D341Med (cell line): Measurements from ENCODE around the gene CDC34.

Source experiments
- DNase-seq: peaks from one replicate; pipeline ENCODE4 v3.0.0; 2012; ENCODE audit warnings: low spot score

CDC34 gene

DNA sequence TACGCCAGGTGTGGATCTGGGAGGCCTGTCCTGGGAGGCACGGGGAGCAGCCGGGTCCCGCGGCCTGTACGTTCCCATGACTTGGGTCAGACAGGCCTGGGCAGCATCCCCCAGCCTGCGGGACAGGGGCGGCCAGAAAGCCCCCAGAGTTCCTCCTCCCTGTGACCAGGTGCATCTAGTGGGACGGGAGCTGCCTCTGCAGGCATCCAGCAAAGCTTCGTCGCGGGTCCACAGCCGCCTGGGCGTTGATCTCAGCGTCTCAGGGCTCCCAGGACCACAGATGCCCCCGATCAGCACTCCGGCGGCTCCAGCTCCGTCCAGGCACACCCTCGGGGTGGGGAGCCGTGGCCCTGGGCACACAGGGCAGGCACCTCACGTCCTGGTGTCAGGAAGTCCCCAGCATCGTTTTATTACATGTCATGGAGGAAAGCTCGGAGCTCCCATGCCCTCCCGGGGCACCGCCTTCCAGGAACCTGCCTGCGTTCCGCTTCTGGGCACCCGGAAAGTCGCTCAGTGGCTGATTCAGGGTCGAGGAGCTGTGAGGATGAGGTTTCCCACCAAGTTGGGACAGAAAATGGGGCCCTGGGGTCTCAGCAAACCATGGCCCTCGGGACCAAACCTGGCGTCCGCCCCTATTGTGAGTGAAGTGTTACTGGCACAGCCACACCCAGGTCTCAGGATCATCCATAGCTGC, 10.8 kb downstream of the CDC34 start:
- no peak for DNase-seq

DNA sequence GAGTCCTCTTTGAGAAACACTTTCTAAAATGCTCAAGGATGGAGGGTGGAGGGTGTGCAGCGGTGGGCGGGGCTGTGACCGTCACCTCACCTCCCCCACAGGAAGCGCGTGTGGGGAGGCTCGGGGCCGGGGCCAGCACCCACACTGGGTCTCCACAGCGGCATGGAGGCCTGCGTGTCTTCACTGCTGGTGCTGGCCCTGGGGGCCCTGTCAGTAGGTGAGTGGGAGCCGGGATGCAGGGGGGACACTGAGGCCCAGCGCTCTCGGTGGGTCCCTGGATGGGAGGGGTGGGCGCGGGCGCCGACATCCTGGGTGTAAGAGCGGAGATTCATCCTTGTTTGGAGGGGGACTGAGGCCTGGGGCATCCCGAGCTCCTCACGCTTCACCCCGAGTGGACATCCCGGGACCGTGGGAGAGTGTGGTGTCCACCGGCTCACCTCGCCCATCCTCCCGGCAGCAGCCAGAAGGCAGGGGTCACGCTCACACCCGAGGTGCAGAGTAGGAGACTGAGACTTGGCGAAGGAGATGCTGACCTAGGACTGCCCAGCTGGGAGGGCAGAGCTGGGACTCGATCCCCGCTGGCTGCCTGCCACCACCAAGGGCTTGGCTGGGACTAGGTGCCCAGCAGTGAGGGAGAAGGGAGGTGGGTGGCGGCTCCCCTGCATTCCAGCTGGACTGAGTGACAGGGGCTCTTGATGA, 12.5 kb downstream of the CDC34 start, which contains the start of gene GZMM:
TSS of gene GZMM (plus strand) at position 144 of the 699 bp plus-strand sequence. CDS start at position 163, 19 bp downstream.
- DNase-seq, result no peak

DNA sequence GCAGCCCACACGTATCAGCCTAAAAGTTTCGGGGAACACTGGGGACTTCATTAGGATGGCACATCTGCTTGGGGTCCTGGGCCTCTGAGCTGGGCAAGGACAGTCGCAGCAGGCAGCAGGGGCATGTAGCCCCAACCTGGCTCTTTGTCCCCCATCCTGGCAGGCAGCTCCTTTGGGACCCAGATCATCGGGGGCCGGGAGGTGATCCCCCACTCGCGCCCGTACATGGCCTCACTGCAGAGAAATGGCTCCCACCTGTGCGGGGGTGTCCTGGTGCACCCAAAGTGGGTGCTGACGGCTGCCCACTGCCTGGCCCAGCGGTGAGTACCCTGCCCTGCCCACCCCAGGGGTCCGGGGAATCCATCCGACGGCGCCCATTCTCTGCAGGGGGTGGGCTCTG, 15.6 kb downstream of the CDC34 start:
- no peak for DNase-seq

DNA sequence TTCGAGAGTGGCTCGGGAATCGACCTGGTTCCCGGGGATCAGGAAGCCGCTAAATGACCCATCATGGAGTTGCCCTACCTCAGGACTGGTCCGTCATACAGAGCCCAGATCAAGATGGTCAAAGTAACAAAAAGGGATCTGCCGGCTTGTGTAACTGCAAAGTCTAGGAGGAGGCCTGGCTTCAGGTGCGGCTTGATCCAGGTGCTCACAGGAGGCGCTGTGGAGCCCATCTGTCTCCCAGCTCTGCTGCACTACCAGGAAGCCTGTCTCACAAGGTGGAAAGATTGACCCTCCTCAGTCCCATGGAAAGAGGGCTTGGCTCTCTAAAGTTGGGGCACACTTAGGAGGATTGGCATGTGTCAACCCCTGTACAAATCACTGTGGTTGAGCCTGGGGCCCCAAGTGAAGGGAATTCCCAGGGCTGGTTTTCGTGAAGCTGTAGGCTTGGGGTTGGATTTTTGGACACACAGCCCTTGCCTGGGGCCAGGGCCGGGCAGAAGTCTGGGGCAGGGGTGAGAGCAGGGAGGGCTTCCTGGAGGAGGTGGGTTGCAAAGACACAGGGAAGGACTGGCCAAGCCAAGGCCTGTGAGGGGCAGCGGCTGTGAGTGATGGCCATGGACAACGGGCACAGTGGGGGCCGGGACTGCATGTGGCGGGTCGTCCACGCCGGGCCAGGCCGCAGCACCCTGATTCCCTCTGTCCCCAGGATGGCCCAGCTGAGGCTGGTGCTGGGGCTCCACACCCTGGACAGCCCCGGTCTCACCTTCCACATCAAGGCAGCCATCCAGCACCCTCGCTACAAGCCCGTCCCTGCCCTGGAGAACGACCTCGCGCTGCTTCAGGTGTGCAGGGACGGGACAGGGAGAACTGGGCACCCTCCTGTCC, 16.5 kb downstream of the CDC34 start:
- no peak for DNase-seq

DNA sequence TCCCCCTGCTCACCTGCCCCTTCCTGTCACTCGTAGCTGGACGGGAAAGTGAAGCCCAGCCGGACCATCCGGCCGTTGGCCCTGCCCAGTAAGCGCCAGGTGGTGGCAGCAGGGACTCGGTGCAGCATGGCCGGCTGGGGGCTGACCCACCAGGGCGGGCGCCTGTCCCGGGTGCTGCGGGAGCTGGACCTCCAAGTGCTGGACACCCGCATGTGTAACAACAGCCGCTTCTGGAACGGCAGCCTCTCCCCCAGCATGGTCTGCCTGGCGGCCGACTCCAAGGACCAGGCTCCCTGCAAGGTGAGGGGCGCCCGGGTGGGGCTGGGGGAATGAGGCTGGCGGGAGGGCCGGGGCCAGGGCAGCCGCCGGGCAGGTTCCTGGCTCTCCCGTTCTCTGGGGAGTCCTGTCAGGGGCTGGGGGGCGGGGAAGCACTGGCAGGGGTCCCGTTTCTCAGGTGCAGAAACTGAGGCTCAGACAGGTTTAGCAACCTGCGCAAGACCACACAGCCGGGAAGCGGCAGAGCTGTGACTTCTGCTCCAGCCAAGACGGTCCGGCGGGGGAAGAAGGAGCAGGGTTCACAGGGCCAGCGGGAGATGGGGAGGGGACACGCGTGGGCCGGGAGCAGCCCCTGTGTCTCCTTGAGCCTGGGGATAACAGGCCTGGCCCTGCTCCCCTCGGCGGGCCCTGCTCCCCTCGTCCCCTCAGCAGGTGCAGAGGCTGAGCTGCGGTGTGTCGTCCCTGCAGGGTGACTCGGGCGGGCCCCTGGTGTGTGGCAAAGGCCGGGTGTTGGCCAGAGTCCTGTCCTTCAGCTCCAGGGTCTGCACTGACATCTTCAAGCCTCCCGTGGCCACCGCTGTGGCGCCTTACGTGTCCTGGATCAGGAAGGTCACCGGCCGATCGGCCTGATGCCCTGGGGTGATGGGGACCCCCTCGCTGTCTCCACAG, 17.6 kb downstream of the CDC34 start:
- DNase-seq, result no peak

DNA sequence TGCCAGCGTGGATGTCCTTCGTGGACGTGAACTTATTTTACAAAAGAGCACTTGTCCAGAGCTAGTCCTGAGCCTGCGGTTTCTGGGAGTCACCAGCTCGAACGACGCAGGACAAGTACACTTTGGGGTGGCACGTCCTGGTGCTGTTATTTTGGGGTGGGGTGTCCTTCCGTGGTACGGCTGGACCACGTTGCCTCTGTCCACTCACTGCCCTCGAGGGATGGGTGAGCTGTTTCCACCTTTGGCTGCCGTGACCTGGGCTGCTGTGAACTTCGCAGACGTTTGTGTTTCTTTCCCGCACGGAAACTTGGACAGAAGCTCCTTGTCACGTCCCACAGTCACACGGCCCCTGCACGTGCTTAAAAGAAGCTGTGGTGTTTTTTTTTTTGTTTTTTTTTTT, 23.3 kb downstream of the CDC34 start:
- DNase-seq, result no peak

DNA sequence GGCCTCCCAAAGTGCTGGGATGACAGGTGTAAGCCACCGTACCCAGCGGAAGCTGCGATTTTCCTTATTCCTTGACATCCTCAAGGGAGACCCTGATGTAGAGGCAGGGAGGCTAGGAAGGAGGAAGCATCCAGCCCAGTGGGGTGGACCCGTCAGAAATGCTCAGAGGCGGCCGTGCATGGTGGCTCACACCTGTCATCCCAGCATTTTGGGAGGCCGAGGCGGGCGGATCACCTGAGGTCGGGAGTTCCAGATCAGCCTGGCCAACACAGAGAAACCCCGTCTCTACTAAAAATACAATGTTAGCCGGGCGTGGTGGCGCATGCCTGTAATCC, 23.9 kb downstream of the CDC34 start:
- no peak for DNase-seq

DNA sequence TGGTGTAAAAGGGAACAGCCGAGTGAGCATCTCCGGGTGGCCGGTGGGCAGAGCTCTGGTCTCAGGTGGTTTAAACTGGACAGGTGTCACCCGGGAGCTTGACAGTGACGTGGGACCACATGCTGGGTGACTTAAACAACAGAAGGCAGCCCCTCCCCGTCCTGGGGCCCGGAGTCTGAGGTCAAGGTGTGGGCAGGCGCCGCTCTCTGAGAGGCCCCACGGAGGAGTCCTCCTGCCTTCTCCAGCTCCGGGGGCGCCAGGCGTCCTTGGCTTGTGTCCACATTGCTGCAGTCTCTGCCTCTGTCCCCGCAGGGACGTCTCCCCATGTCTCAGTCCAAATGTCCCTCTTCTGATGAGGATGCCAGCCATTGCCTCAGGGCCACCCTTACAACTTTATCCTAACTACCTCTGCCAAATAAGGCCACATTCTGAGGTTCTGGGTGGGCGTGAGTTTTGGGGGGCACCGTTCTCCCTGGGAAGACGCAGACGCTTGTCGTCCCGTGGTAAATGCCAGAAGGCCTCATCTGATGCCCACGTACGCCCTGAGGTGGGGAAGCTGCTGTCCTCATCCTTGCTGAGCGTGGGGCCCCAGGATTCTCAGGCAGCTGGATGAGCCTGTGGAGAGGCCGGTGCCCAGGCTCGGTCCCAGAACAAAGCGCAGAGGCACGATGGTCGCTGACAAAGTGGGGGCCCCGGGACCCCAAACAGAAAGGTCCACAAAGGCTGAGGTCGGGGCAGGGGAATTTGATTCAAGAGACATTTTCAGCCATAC, 25.2 kb downstream of the CDC34 start:
- no peak for DNase-seq

DNA sequence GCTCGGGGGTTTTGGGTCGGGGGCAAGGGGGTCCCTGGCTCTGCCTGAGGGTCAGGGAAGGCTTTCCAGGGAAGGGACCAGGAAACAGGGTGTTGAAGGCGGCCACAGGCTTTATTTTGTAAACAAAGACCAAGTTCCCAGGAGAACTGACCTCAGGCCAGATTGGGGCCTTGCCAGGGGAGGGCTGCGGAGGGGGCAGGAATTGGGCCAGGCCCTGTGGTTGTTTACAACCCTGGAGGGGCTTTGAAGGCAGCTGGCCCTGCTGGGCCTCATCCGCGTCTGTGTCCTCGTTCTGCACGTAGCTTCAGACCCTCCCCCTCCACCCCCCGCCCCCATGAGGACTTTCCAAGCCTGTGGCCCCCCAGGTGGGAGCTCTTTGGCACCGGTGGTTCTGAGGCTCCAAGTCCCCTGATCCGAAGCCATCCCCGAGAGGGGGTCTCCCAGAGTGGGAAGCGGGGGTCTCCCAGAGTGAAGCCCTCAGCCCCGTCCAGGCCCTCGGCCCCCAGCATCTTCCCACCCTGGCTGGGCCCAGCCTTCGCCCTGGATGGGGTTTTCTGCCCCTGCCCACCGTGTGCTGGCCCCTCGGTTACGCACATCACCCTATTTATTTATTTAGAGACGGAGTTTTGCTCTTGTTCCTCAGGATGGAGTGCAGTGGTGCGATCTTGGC, 27.3 kb downstream of the CDC34 start:
- no peak for DNase-seq

DNA sequence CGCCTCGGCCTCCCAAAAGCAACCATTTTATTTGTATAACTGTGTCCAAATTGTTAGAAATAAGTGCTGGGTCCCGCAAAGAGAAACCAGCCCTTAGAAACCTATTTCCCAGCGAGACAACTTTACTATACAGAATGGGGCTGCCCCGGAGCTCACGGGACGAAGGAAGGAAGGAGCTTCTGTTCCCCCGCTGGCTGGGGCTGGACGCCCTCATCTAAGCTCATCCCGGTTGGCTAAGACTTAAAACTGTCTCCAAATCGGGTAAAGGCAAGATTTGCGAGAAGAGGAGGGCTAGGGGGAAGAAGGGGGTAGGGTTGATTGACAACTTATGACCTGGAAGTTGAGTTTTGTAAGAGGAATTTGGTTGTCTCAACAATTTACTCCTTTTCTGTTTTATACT, 28.6 kb downstream of the CDC34 start:
- DNase-seq, result no peak

DNA sequence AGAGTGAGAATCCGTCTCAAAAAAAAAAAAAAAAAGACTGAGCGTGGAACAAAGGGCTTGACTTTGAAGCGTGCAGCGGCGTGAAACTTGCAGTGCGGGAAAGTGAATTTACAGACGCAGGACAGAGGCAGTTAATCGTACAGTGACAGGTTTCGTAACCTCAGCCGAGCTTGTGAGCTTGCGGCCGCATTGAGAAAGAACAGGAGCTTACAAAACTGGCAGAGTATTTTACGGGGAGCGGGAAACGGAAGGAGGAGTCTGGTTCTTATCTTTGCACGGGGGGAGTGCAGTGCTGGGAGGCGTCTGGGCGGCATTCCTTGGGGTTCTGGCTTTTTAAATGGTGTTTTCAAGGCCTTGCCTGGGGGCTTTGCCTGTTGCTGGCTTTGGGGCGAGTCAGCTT, 34.8 kb downstream of the CDC34 start:
- DNase-seq, result no peak

DNA sequence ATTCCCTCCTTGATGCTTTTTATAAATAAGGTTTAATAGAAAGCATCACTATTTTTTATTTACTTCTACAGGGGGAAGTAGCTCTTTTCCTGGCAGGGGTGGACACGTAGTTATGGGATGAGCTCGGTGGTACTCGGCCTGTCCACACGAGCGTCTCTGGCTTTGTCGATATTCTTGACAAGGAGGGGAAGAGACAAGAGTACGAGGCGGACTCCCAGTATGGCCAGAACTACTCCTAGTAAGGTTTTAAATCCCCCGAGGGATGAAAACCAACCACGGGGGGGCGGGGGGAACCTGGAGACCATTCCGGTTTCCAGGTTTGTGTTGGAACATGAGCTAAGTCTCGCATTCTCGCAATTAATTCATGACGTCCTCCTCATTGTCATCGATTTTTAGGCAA, 35.3 kb downstream of the CDC34 start:
- DNase-seq, result no peak

DNA sequence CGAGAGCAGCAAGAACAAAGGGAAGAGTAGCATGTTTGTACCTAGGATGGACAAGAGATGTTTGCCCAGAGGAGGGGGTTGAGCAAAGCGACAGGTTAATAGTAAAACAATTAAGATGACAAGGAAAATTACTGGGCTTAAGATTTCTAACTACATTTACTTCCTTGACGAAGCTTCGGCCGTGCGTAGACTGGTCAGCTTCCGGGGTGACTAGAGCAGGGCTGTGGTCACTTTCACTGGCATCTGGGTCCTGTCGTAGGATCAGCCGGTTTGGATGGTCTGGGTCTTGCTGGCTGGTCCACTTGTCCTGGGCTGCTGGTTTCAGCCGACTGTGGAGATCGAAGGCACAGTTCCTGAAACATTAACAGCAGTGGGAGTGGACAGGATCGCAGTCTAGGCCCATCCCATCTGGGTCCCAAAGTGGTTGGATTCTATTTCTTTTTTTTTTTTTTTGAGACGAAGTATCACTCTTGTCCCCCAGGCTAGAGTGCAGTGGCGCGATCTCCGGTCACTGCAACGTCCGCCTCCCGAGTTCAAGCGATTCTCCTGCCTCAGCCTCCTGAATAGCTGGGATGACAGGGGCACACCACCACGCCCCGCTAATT, 35.8 kb downstream of the CDC34 start:
- no peak for DNase-seq

DNA sequence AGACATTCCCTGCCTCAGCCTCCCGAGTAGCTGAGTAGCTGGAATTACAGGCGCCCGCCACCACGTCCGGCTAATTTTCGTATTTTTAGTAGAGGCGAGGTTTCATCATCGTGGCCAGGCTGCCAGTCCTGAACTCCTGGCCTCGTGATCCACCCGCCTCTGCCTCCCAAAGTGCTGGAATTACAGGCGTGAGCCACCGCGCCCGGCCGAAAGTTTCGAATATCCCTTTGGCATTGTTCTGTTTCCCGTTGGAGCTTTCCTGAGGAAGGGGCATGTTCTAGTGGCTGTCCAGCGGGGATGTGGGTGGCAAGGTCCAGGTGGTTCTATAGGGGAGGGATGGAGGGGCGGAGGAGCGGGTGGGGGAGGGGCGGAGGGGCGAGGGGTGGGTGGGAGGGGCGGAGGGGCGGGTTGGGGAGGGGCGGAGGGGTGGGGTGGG, 38.7 kb downstream of the CDC34 start:
- DNase-seq, result peak; percentile 63

DNA sequence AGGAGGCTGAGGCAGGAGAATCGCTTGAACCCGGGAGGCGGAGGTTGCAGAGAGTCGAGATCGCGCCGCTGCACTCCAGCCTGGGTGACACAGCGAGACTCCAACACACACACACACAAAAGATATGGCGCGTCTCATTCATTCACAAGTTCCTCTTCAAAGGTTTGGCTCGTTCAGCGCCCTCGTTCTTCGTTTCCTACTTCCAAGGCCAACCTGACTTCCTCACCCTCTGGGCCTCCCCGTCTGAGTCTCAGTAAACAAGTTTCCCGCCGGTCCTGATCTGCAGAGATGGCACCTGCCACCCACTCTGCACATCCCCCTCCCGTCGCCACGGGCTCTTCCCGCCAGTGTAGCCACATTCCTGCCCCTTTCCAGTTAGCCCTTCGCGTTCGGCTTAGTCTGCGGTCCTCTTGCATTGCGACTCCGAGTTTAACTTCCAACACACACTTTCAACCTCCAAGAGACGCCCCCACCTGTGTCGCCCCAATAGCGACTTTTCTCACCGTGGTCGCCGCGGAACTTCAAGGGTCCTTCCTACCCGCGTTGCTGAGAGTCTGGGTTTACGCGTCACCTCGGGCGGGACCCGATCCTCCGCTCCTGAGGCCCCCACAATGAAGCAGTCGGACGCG, 39.5 kb downstream of the CDC34 start:
- DNase-seq, result peak; percentile 65

DNA sequence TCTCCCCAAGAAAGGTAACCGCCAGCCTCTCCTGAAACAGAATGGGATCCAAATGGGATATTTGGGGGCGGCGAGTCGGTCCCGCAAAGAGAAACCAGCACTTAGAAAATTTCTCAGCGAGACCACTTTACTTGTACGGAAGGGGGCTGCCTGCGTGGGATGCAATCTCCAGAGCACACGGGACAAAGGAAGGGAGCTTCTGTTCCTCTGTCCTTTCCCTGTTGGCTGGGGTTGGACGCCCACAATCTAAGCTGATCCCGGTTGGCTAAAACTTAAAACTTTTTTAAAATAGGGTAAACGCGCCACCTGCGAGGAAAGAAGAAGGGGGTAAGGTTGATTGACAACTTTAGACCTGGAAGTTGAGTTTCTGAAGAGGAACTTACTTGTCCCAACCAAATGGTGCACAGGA, 40.0 kb downstream of the CDC34 start:
- no peak for DNase-seq

DNA sequence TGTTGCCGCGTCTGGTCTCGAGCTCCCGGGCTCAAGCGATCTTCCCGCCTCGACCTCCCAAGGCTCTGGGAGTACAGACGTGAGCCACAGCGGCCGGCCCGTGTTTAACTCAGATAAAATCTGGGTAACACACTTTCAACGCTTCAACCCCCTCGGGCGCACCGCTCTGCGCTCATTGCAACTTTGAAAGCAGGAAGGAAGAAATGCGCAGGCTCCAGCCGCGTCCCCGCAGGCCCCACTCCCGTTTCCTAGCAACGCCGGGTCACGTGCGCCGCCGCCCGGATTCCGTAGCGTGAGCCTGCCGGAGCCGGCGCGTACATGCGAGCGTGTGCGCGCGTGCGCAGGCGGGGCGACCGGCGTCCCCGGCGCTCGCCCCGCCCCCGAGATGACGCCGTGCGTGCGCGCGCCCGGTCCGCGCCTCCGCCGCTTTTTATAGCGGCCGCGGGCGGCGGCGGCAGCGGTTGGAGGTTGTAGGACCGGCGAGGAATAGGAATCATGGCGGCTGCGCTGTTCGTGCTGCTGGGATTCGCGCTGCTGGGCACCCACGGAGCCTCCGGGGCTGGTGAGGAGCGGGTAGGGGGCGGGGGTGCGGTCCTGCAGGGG, 40.7 kb downstream of the CDC34 start, which contains the start of gene BSG:
TSS of gene BSG (plus strand) at position 457 of the 603 bp plus-strand sequence. CDS start at position 496, 39 bp downstream.
- DNase-seq, result peak; percentile 99

DNA sequence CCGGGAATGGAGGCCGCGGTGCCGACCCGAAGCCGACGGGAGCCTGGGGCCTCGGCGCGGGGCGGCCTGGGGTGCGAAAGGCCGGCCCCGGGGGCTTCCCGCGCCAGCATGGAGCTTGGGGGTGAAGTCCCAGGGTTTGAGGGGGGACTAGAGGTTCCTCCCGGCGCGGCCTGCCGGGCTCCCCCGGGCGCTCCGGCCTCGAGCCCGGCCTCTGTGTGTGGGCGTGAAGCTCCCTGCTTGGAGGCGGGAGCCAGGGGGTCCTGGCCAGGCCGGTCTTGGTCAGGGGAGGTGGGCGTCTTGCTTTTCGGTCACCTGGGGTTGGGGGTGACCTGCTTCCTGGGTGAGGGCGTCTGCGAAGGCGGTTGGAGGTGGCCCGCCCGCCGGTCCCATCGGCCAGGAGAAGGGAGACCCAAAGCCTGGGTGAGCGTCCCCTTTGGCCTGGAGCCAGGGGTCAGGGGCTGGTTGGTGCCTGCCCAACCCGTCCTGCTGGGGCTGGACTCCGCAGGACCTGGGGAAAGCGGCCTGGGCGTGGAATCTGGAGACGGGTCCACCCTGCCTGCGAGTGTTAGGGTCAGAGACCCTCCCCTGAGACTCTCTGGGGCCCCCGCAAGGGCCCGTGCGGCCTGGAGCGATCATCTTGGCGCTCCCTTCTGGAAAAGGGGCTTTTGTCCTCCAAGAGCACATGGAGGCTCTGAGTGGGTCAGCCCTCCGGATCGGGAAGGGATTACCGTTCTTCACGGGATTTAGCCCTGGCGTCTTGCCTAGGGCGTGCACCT, 41.4 kb downstream of the CDC34 start:
- no peak for DNase-seq
